PC-9 (cell line): Measurements from ENCODE around the gene MYO16. TPM values are rescaled to one million over a fixed set of nuclear protein-coding genes. Genes with fewer than 3 reads are reported as not detected.

Source experiments
- BruUV-seq: library from RNA; stranded (reverse); fragments of 400-500 nt; replicated peaks from 2 replicates; lab custom pipeline; 2021; lab: Mats Ljungman, UMichigan
- CTCF ChIA-PET: fragments of 300-600 bp; sonication (Branson Sonifier 250); formaldehyde crosslinking; loops from one replicate; lab custom pipeline; 2022; ENCODE audit warnings: antibody characterized with exemption; lab: Charles Lee
- POLR2A ChIA-PET: fragments of 300-600 bp; sonication (Branson Sonifier 250); formaldehyde crosslinking; loops from one replicate; lab custom pipeline; 2022; ENCODE audit warnings: antibody characterized with exemption; ENCODE audit not compliant: unreplicated experiment; lab: Charles Lee
- DNase-seq, 2 experiments: peaks; one replicate each; pipeline versions ENCODE4 v3.0.0 to v3.0.0-alpha.2; 2015 to 2022; ENCODE audit warnings: mixed read lengths in 1 of 2
- H2AFZ ChIP-seq: fragments of 200-600 bp; sonication (generic); 2 replicates; pipeline ENCODE4 v1.8.1; 2017; ENCODE audit warnings: antibody characterized with exemption
- H3F3A ChIP-seq: fragments of 200-600 bp; sonication (generic); 2 replicates; pipeline ENCODE4 v1.8.1; 2017; ENCODE audit warnings: antibody characterized with exemption, mild to moderate bottlenecking, low read depth; ENCODE audit not compliant: insufficient read depth
- H3K27ac ChIP-seq: fragments of 200-600 bp; sonication (generic); 2 replicates; pipeline ENCODE4 v1.6.1; 2016; ENCODE audit warnings: mixed run types
- H3K27me3 ChIP-seq: fragments of 200-600 bp; sonication (generic); 2 replicates; pipeline ENCODE4 v1.6.1; 2016; ENCODE audit warnings: low read depth, mixed run types; ENCODE audit not compliant: insufficient read depth
- H3K36me3 ChIP-seq: fragments of 200-600 bp; sonication (generic); 2 replicates; pipeline ENCODE4 v1.6.1; 2016; ENCODE audit warnings: low read depth, mixed run types
- H3K4me1 ChIP-seq: fragments of 200-600 bp; sonication (generic); replicated peaks from 2 replicates; pipeline ENCODE4 v1.6.1; 2016; ENCODE audit warnings: mixed run types; ENCODE audit not compliant: insufficient read depth
- H3K4me2 ChIP-seq: fragments of 200-600 bp; sonication (generic); 2 replicates; pipeline ENCODE4 v1.6.1; 2017; ENCODE audit warnings: mixed run types
- H3K4me3 ChIP-seq: fragments of 200-600 bp; sonication (generic); 2 replicates; pipeline ENCODE4 v1.6.1; 2016; ENCODE audit warnings: mixed run types
- H3K79me2 ChIP-seq: fragments of 200-600 bp; sonication (generic); 2 replicates; pipeline ENCODE4 v1.6.1; 2017; ENCODE audit warnings: low read depth, mixed run types
- H3K9me2 ChIP-seq: fragments of 200-600 bp; sonication (generic); 2 replicates; pipeline ENCODE4 v1.8.1; 2017; ENCODE audit warnings: mild to moderate bottlenecking; ENCODE audit not compliant: insufficient read depth
- H3K9me3 ChIP-seq: fragments of 200-600 bp; sonication (generic); 2 replicates; pipeline ENCODE4 v1.8.1; 2016; ENCODE audit warnings: low read depth; ENCODE audit not compliant: insufficient read depth
- H4K20me1 ChIP-seq: fragments of 200-600 bp; sonication (generic); 2 replicates; pipeline ENCODE4 v1.8.1; 2017; ENCODE audit not compliant: insufficient read depth
- CTCF ChIP-seq: fragments of 200-600 bp; sonication (generic); conservative IDR thresholded peaks from 2 replicates; pipeline ENCODE4 v1.6.1; 2017; ENCODE audit warnings: mixed run types, antibody characterized with exemption, mild to moderate bottlenecking, moderate library complexity
- EZH2 ChIP-seq: fragments of 200-600 bp; sonication (generic); IDR thresholded peaks from 2 replicates; pipeline ENCODE4 v1.8.0; 2017; ENCODE audit warnings: antibody characterized with exemption, low read depth
- intact Hi-C: fragments of 100-400 bp; cut with micrococcal nuclease; formaldehyde crosslinking; loops from one replicate; pipeline ENCODE4 v1.10.0; 2022; ENCODE audit not compliant: unreplicated experiment
- total RNA-seq: library from RNA; stranded (reverse); gene quantifications from 2 replicates; pipeline ENCODE4 v1.2.3, GENCODE V29; 2021

The MYO16 gene
- total RNA-seq, 1 experiment from 2014 or later: 0.59 TPM

- no peaks in the 10 kb centered on the region for H3K27me3 ChIP-seq
- no peak overlapping the region for H3K4me2 ChIP-seq
- no peak overlapping the region for H2AFZ ChIP-seq
- H3K9me3 ChIP-seq: no peaks in the 10 kb centered on the region
- POLR2A ChIA-PET: no interaction called here
- no peaks in the 10 kb centered on the region for H3K36me3 ChIP-seq
- H3K4me3 ChIP-seq: no peak overlapping the region
- no peak for DNase-seq
- intact Hi-C loops: no loop called here
- CTCF ChIA-PET: no interaction called here
- no TSS peak for BruUV-seq
- H3K79me2 ChIP-seq: no peaks in the 10 kb centered on the region
- peaks cover 16% of the 10 kb centered on the region; the same call in 1 of the 2 replicates for H3F3A ChIP-seq
- no peaks in the 10 kb centered on the region for H3K9me2 ChIP-seq
- H3K4me1 ChIP-seq: peaks cover 29% of the 10 kb centered on the region
- TF ChIP-seq EZH2 (no peak), CTCF (no peak)
- no peaks in the 10 kb centered on the region for H4K20me1 ChIP-seq
- no peak overlapping the region for H3K27ac ChIP-seq
Observed at GRCh38 chr13:108775597-108775996, 146.2 kb downstream of the MYO16 start.

- BruUV-seq: no TSS peak
- Histone ChIP-seq H3K27me3 (no peaks in the 10 kb centered on the region), H3K4me3 (no peak overlapping the region), H3K4me1 (peaks cover 32% of the 10 kb centered on the region), H3K27ac (no peak overlapping the region), H3K79me2 (no peaks in the 10 kb centered on the region), H3K9me3 (no peaks in the 10 kb centered on the region), H3K36me3 (no peaks in the 10 kb centered on the region), H4K20me1 (no peaks in the 10 kb centered on the region), H3F3A (peaks cover 16% of the 10 kb centered on the region; the same call in 1 of the 2 replicates), H3K9me2 (no peaks in the 10 kb centered on the region), H3K4me2 (no peak overlapping the region), H2AFZ (no peak overlapping the region)
- intact Hi-C loops: no loop called here
- TF ChIP-seq CTCF (no peak), EZH2 (no peak)
- ChIA-PET POLR2A (no interaction called here), CTCF (no interaction called here)
- DNase-seq: no peak
Observed at GRCh38 chr13:108776650-108777049, 147.2 kb downstream of the MYO16 start.

GRCh38 chr13:108777421-108778420 is 148.3 kb downstream of the MYO16 start:
- no peak overlapping the region for H3K4me3 ChIP-seq
- no peaks in the 10 kb centered on the region for H3K36me3 ChIP-seq
- H3K9me3 ChIP-seq: no peaks in the 10 kb centered on the region
- ChIA-PET CTCF (no interaction called here), POLR2A (interaction anchor here (0.6 kb wide), 1 partner anchor 11 kb away, joined by 12 read pairs; no protein-coding TSS in a partner anchor)
- intact Hi-C loops: no loop called here
- no peaks in the 10 kb centered on the region for H4K20me1 ChIP-seq
- DNase-seq: peak in 1 of 2 experiments; percentile 75
- no peak for TF ChIP-seq CTCF
- TF ChIP-seq EZH2: no peak
- H3K27ac ChIP-seq: peak overlapping the region; percentile 51
- no peaks in the 10 kb centered on the region for H3K79me2 ChIP-seq
- peak overlapping the region; percentile 34 for H3K4me2 ChIP-seq
- H3F3A ChIP-seq: peaks cover 16% of the 10 kb centered on the region; the same call in 1 of the 2 replicates
- H3K4me1 ChIP-seq: peaks cover 32% of the 10 kb centered on the region
- H3K27me3 ChIP-seq: no peaks in the 10 kb centered on the region
- H2AFZ ChIP-seq: no peak overlapping the region
- H3K9me2 ChIP-seq: no peaks in the 10 kb centered on the region
- no TSS peak for BruUV-seq
